PFSK-1 (cell line): ENCODE results near the gene CDYL.

Experiments used
- POLR2AphosphoS5 ChIP-seq: IDR thresholded peaks from 2 replicates; pipeline ENCODE4 v1.6.1; 2012; ENCODE audit warnings: low read depth, mild to moderate bottlenecking, control low read depth, low read length, moderate library complexity
- REST ChIP-seq, 2 experiments: IDR thresholded peaks; 2 replicates each; pipeline versions ENCODE4 v1.6.1 to v1.8.0; 2011 to 2012; ENCODE audit warnings: low read depth in 2 of 2, low read length in 2 of 2, control low read depth in 1 of 2, inconsistent platforms in 1 of 2, mild to moderate bottlenecking in 1 of 2, moderate library complexity in 1 of 2; ENCODE audit not compliant: insufficient read depth in 1 of 2
- SIN3A ChIP-seq: IDR thresholded peaks from 2 replicates; pipeline ENCODE4 v1.6.1; 2012; ENCODE audit warnings: mild to moderate bottlenecking, low read length, moderate library complexity, borderline replicate concordance; ENCODE audit not compliant: insufficient read depth
- TAF1 ChIP-seq: IDR thresholded peaks from 2 replicates; pipeline ENCODE4 v1.6.1; 2012; ENCODE audit warnings: low read length, control low read depth, borderline replicate concordance; ENCODE audit not compliant: insufficient read depth

- TF ChIP-seq POLR2AphosphoS5: no peak
- TF ChIP-seq TAF1: no peak
- TF ChIP-seq REST (IDR thresholded peaks at IDR 0.05; ENCODE audit: insufficient read depth in 1 of 2, low read depth in 2 of 2, low read length in 2 of 2): no peak
- TF ChIP-seq SIN3A: no peak
These were observed 167.5 kb downstream of the CDYL start for GRCh38 chr6:4943716-4944115.
